ENCODE measurements around the gene KCTD8. TPM values are rescaled to one million over a fixed set of nuclear protein-coding genes. Genes with fewer than 3 reads are reported as not detected.

KCTD8 gene
- polyA plus RNA-seq, 3 donors = not detected

DNA sequence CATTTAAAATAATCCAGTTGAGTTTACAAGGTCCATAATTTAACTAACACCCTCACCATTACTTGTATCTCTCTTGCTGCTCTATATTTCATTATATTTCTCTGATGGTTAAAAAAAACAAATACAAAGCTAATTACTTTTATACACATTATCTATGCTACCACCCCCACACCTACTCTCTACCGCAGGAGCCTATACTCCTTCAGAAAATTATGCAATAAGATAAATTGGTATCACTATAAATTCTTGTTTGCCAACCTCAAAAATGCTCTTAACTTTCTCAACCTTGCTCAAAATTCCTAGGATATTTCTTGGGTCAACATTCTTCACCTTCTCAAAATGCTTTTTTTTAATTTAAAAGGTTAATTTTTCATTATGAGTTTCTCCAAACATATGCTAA lies 282.7 kb downstream of the KCTD8 start:
- no peaks in the 10 kb centered on the region for H3K36me3 ChIP-seq (replicated peaks in 1 of 2; ENCODE audit: control insufficient read depth in 1 of 2, insufficient read depth in 2 of 2, low read length in 2 of 2)
- Mint-ChIP-seq H3K4me1 (no peaks in the 10 kb centered on the region), H3K36me3 (no peaks in the 10 kb centered on the region), H3K27me3 (ENCODE audit: low read depth in 3 of 3) (no peaks in the 10 kb centered on the region), H3K9me3 (peaks cover 3 to 11% (median 7%) of the 10 kb centered on the region in 7 donors), H3K27ac (no peak overlapping the region), H3K4me3 (no peak overlapping the region)
- no peak overlapping the region for H3K27ac ChIP-seq (ENCODE audit: low read depth in 1 of 2, low read length in 2 of 2)
- no peak for DNase-seq
- no peaks in the 10 kb centered on the region for H3K27me3 ChIP-seq (ENCODE audit: control insufficient read depth in 2 of 2, insufficient read depth in 2 of 2, low read length in 2 of 2)
- no peaks in the 10 kb centered on the region for H3K4me1 ChIP-seq (ENCODE audit: control insufficient read depth in 1 of 2, insufficient read depth in 2 of 2, low read length in 2 of 2)
- intact Hi-C loops (cut with micrococcal nuclease) = no loop called here
- H3K9ac ChIP-seq (ENCODE audit: insufficient read depth, low read length, poor library complexity, severe bottlenecking) = no peak overlapping the region
- no peak overlapping the region for H3K4me3 ChIP-seq (replicated peaks in 1 of 3; ENCODE audit: low read depth in 2 of 3, low read length in 3 of 3)
- no peaks in the 10 kb centered on the region for H4K20me1 ChIP-seq (ENCODE audit: insufficient read depth, low read length)
- H3K9me3 ChIP-seq (replicated peaks in 1 of 2; ENCODE audit: control insufficient read depth in 1 of 2, insufficient read depth in 1 of 2, low read length in 2 of 2) = no peaks in the 10 kb centered on the region
- no peak overlapping the region for H3K4me2 ChIP-seq (replicated peaks; ENCODE audit: extremely low read depth, low read length, poor library complexity, severe bottlenecking)
- WGBS (ENCODE audit: insufficient coverage) = no CpG with 5 or more reads among the region's 1 CpG
- H3K79me2 ChIP-seq (ENCODE audit: insufficient read depth, low read length) = no peaks in the 10 kb centered on the region
- no peak overlapping the region for H2AFZ ChIP-seq (ENCODE audit: insufficient read depth, low read depth, low read length, poor library complexity, severe bottlenecking)
- TF ChIP-seq, protein P1, sequence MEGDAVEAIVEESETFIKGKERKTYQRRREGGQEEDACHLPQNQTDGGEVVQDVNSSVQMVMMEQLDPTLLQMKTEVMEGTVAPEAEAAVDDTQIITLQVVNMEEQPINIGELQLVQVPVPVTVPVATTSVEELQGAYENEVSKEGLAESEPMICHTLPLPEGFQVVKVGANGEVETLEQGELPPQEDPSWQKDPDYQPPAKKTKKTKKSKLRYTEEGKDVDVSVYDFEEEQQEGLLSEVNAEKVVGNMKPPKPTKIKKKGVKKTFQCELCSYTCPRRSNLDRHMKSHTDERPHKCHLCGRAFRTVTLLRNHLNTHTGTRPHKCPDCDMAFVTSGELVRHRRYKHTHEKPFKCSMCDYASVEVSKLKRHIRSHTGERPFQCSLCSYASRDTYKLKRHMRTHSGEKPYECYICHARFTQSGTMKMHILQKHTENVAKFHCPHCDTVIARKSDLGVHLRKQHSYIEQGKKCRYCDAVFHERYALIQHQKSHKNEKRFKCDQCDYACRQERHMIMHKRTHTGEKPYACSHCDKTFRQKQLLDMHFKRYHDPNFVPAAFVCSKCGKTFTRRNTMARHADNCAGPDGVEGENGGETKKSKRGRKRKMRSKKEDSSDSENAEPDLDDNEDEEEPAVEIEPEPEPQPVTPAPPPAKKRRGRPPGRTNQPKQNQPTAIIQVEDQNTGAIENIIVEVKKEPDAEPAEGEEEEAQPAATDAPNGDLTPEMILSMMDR (IDR thresholded peaks at IDR 0.05) = no peak

DNA sequence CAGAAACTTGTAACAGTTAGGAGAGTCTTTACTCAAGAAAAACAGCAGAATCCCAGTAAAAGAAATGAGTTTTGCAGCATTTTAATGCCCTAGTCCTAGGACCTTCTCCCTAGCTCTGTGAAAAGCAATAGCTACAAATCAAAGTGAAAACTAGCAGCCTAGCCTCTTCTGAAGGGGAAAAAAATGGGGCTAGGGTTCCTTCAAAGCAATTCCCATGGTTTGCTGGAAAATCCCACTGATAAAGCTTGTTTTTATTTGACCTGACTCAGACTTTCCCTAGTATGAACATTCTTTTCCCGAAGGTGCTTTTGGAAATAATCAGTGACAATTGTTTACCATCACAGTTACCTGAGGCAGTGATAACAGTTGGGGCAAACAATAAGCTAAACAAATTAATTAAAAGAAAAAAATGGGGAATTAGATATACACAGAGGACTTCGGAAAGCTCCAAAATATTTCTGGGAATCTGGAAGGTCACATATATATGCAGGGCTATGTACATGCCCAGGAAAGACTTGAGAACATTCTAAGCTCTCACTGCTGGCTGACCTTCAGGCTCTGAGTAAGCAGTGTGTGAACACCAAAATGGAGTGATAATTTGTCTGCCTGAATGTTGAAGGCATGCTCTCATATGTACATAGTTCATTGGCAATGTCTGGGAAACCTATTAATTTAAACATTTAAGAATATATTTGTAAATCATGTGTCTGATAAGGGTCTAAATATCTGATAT lies 285.9 kb downstream of the KCTD8 start:
- no peak overlapping the region for H2AFZ ChIP-seq (ENCODE audit: insufficient read depth, low read depth, low read length, poor library complexity, severe bottlenecking)
- no peaks in the 10 kb centered on the region for H3K36me3 Mint-ChIP-seq
- H3K9ac ChIP-seq (ENCODE audit: insufficient read depth, low read length, poor library complexity, severe bottlenecking) = no peak overlapping the region
- no peaks in the 10 kb centered on the region for H3K79me2 ChIP-seq (ENCODE audit: insufficient read depth, low read length)
- no peak overlapping the region for H3K4me2 ChIP-seq (replicated peaks; ENCODE audit: extremely low read depth, low read length, poor library complexity, severe bottlenecking)
- no peak overlapping the region for H3K4me3 ChIP-seq (replicated peaks in 1 of 3; ENCODE audit: low read depth in 2 of 3, low read length in 3 of 3)
- intact Hi-C loops (cut with micrococcal nuclease) = no loop called here
- no peak overlapping the region for H3K27ac ChIP-seq (ENCODE audit: low read depth in 1 of 2, low read length in 2 of 2)
- no peaks in the 10 kb centered on the region for H3K27me3 Mint-ChIP-seq (ENCODE audit: low read depth in 3 of 3)
- H3K9me3 Mint-ChIP-seq = peaks cover 3 to 9% (median 5%) of the 10 kb centered on the region in 7 donors
- 86% methylated on average over 1 of the region's 2 CpGs for WGBS (ENCODE audit: insufficient coverage)
- H3K9me3 ChIP-seq (replicated peaks in 1 of 2; ENCODE audit: control insufficient read depth in 1 of 2, insufficient read depth in 1 of 2, low read length in 2 of 2) = no peaks in the 10 kb centered on the region
- no peaks in the 10 kb centered on the region for H4K20me1 ChIP-seq (ENCODE audit: insufficient read depth, low read length)
- H3K36me3 ChIP-seq (replicated peaks in 1 of 2; ENCODE audit: control insufficient read depth in 1 of 2, insufficient read depth in 2 of 2, low read length in 2 of 2) = no peaks in the 10 kb centered on the region
- no peaks in the 10 kb centered on the region for H3K4me1 Mint-ChIP-seq
- H3K4me3 Mint-ChIP-seq = no peak overlapping the region
- DNase-seq = no peak
- TF ChIP-seq, protein P1 (IDR thresholded peaks at IDR 0.05) = no peak
- H3K27ac Mint-ChIP-seq = no peak overlapping the region
- H3K4me1 ChIP-seq (ENCODE audit: control insufficient read depth in 1 of 2, insufficient read depth in 2 of 2, low read length in 2 of 2) = no peaks in the 10 kb centered on the region
- no peaks in the 10 kb centered on the region for H3K27me3 ChIP-seq (ENCODE audit: control insufficient read depth in 2 of 2, insufficient read depth in 2 of 2, low read length in 2 of 2)

Data from CD14-positive monocyte (primary cell).